ENCODE data around the gene ARHGAP32.
A peak's percentile ranks its signal among the peaks of the same experiment; 100 is the strongest.
"Not testable (repeated sequence)": the region's sequence is repeated elsewhere in the genome, so short reads cannot be mapped to it uniquely, and the experiment has no call there.

Gene ARHGAP32

GRCh38 chr11:129195682-129196081 is 3.6 kb upstream of the ARHGAP32 start:
- DNase-seq = no peak

GRCh38 chr11:129191649-129192048 is 476 bp downstream of the ARHGAP32 start:
- DNase-seq = no peak

- no peak for DNase-seq
Measured at GRCh38 chr11:129190087-129190486, 2.0 kb downstream of the ARHGAP32 start.

GRCh38 chr11:129189646-129190045 is 2.5 kb downstream of the ARHGAP32 start:
- DNase-seq = no peak

GRCh38 chr11:129185082-129185481 is 7.0 kb downstream of the ARHGAP32 start:
- not testable (repeated sequence) for DNase-seq

GRCh38 chr11:129184581-129184980 is 7.5 kb downstream of the ARHGAP32 start:
- no peak for DNase-seq

GRCh38 chr11:129167315-129167714 is 24.8 kb downstream of the ARHGAP32 start:
- DNase-seq = no peak

GRCh38 chr11:129163714-129164164 is 28.4 kb downstream of the ARHGAP32 start:
- DNase-seq = no peak

- DNase-seq = not testable (repeated sequence)
Measured at GRCh38 chr11:129157080-129157479, 35.0 kb downstream of the ARHGAP32 start.

GRCh38 chr11:129155745-129156144 is 36.4 kb downstream of the ARHGAP32 start:
- DNase-seq = no peak

- no peak for DNase-seq
Measured at GRCh38 chr11:129148487-129148886, 43.6 kb downstream of the ARHGAP32 start.

GRCh38 chr11:129146191-129146590 is 45.9 kb downstream of the ARHGAP32 start:
- DNase-seq = no peak

GRCh38 chr11:129145276-129145675 is 46.8 kb downstream of the ARHGAP32 start:
- DNase-seq = no peak

- DNase-seq = no peak
Measured at GRCh38 chr11:129144256-129144655, 47.9 kb downstream of the ARHGAP32 start.

- no peak for DNase-seq
Measured at GRCh38 chr11:129143335-129143734, 48.8 kb downstream of the ARHGAP32 start.

- DNase-seq = no peak
Measured at GRCh38 chr11:129141748-129142523, 50.2 kb downstream of the ARHGAP32 start.

GRCh38 chr11:129131316-129131715 is 60.8 kb downstream of the ARHGAP32 start:
- no peak for DNase-seq

GRCh38 chr11:129128881-129129620 is 63.1 kb downstream of the ARHGAP32 start:
- not testable (repeated sequence) for DNase-seq

GRCh38 chr11:129119036-129119435 is 73.1 kb downstream of the ARHGAP32 start:
- no peak for DNase-seq

GRCh38 chr11:129117595-129118350 is 74.4 kb downstream of the ARHGAP32 start:
- peak; percentile 32 for DNase-seq

GRCh38 chr11:129115652-129116586 is 76.2 kb downstream of the ARHGAP32 start:
- no peak for DNase-seq

GRCh38 chr11:129109701-129110100 is 82.4 kb downstream of the ARHGAP32 start:
- no peak for DNase-seq

All from effector CD8-positive, alpha-beta T cell (primary cell).